Thoracic aorta (tissue), 2 donors: Measurements from ENCODE around the gene ZDHHC13. TPM values are rescaled to one million over a fixed set of nuclear protein-coding genes. Genes with fewer than 3 reads are reported as not detected.

Experiments
- ATAC-seq: fragments of 150-250 bp; one replicate; pipeline ENCODE4 v1.8.0; 2017; ENCODE audit warnings: low read depth; ENCODE audit not compliant: insufficient number of reproducible peaks, low FRiP score
- DNase-seq: peaks from one replicate; pipeline ENCODE4 v3.0.0-alpha.2; 2020; ENCODE audit warnings: low spot score
- H3K27ac ChIP-seq, 2 donors: fragments of 200-600 bp; sonication (generic); 1 replicate in 1 of 2; 2 replicates in 1 of 2; pipeline ENCODE4 v1.5.1; 2016; ENCODE audit warnings: mild to moderate bottlenecking in 2 of 2, moderate library complexity in 2 of 2
- H3K27me3 ChIP-seq: fragments of 200-600 bp; sonication (generic); replicated peaks from 2 replicates; pipeline ENCODE4 v1.6.0; 2016; ENCODE audit warnings: mild to moderate bottlenecking; ENCODE audit not compliant: insufficient read depth
- H3K36me3 ChIP-seq: fragments of 200-600 bp; sonication (generic); one replicate; pipeline ENCODE4 v1.5.1; 2016
- H3K4me1 ChIP-seq, 2 donors: fragments of 200-600 bp; sonication (generic); 1 replicate in 1 of 2; 2 replicates in 1 of 2; pipeline versions ENCODE4 v1.5.1 to v1.6.0; 2016; ENCODE audit warnings: low read depth in 2 of 2, mild to moderate bottlenecking in 1 of 2; ENCODE audit not compliant: control insufficient read depth in 1 of 2
- H3K4me3 ChIP-seq: fragments of 200-600 bp; sonication (generic); 2 replicates; pipeline ENCODE4 v1.5.1; 2016; ENCODE audit warnings: mild to moderate bottlenecking
- H3K9me3 ChIP-seq: fragments of 200-600 bp; sonication (generic); 2 replicates; pipeline ENCODE4 v1.5.1; 2016
- total RNA-seq, 2 donors: library from RNA; depleted of rRNA; stranded (reverse); fragments of >200 nt; gene quantifications; one replicate each; pipeline versions ENCODE4 v1.1.0 to v1.2.3, GENCODE V29; 2016
- TF ChIP-seq, protein P1 (sequence below): fragments of 200-600 bp; sonication (generic); IDR thresholded peaks from one replicate; pipeline ENCODE4 v1.5.1; 2019; ENCODE audit warnings: antibody characterized with exemption

Gene ZDHHC13, protein sequence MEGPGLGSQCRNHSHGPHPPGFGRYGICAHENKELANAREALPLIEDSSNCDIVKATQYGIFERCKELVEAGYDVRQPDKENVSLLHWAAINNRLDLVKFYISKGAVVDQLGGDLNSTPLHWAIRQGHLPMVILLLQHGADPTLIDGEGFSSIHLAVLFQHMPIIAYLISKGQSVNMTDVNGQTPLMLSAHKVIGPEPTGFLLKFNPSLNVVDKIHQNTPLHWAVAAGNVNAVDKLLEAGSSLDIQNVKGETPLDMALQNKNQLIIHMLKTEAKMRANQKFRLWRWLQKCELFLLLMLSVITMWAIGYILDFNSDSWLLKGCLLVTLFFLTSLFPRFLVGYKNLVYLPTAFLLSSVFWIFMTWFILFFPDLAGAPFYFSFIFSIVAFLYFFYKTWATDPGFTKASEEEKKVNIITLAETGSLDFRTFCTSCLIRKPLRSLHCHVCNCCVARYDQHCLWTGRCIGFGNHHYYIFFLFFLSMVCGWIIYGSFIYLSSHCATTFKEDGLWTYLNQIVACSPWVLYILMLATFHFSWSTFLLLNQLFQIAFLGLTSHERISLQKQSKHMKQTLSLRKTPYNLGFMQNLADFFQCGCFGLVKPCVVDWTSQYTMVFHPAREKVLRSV
- 10 to 100 TPM; 11.9 to 12.6 TPM for total RNA-seq

DNA sequence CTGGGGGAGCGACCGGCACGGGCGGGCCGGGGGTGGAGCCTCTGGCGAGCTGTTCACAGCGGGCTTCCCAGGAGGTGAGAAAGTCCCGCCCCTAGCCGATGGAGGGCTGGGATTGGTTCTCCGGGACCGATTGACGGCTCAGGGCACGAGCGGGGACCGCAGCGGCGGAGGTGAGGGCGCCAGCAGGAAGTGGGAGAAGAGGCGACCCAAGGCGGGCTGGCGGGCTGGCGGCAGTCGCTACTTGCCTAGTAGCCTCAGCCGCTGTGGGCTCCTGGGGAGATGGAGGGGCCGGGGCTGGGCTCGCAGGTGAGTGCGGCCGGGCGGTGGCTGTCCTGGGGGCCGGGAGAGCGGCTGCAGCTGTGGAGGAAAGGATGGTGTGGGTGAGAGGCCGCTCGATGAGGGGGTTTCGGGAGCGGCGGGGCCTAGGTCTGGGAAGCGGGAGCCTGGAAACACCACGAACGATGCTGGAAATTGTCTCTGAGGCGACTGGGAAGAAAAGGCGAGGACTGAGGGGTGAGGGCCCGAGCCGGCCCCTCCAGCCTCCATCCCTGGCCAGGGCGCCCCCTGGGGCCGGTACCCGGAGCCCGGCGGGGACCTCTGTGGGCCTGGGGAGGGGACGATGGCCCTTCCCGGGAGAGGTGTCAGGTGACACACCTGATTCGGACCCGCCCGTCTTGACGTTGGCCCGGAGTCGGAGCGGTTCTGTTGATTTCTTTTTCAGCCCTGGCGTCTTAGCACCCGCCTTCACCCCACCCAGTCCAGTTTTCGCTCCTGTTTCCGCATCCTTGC is at the start of gene ZDHHC13:
TSS of gene ZDHHC13 (plus strand) at position 198 of the 789 bp plus-strand sequence. CDS start at position 280, 82 bp downstream.
- Histone ChIP-seq H3K27ac (no peak within 1 kb of the TSS), H3K4me1 (peaks cover 7 to 15% of the 10 kb centered on the region in 2 donors), H3K4me3 (peak within 1 kb of the TSS; percentile 90), H3K36me3 (no peaks in the 10 kb centered on the region), H3K9me3 (no peaks in the 10 kb centered on the region), H3K27me3 (no peaks in the 10 kb centered on the region)
- TF ChIP-seq, protein P1, sequence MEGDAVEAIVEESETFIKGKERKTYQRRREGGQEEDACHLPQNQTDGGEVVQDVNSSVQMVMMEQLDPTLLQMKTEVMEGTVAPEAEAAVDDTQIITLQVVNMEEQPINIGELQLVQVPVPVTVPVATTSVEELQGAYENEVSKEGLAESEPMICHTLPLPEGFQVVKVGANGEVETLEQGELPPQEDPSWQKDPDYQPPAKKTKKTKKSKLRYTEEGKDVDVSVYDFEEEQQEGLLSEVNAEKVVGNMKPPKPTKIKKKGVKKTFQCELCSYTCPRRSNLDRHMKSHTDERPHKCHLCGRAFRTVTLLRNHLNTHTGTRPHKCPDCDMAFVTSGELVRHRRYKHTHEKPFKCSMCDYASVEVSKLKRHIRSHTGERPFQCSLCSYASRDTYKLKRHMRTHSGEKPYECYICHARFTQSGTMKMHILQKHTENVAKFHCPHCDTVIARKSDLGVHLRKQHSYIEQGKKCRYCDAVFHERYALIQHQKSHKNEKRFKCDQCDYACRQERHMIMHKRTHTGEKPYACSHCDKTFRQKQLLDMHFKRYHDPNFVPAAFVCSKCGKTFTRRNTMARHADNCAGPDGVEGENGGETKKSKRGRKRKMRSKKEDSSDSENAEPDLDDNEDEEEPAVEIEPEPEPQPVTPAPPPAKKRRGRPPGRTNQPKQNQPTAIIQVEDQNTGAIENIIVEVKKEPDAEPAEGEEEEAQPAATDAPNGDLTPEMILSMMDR = no peak
- peak; percentile 74 for ATAC-seq
- peak; percentile 54 for DNase-seq

DNA sequence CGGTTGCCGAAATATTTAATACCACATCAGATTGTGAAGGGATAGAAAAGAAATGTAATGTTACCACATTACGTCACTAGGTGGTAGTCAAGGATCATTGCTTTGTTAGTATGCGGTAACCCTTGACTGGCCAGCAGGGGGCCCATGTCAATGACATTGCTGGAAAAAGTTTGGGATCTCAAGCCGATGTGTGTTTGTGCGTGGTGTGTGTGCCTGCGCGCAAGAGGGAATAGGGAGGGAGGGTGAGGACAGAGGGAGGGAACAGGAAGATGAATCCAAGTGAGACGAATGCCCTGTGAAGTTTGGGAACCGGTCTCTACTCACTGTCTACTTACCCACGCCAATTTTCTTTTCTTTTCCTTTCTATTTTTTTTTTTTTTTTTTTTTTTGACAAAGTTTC is 45.7 kb upstream of the ZDHHC13 start:
- no peaks in the 10 kb centered on the region for H3K9me3 ChIP-seq
- TF ChIP-seq, protein P1 = peak; percentile 63
- H3K4me1 ChIP-seq = no peaks in the 10 kb centered on the region
- H3K4me3 ChIP-seq = peak overlapping the region; percentile 47
- H3K36me3 ChIP-seq = no peaks in the 10 kb centered on the region
- DNase-seq (no peak), ATAC-seq (no peak)
- H3K27ac ChIP-seq = no peak overlapping the region
- H3K27me3 ChIP-seq = no peaks in the 10 kb centered on the region

DNA sequence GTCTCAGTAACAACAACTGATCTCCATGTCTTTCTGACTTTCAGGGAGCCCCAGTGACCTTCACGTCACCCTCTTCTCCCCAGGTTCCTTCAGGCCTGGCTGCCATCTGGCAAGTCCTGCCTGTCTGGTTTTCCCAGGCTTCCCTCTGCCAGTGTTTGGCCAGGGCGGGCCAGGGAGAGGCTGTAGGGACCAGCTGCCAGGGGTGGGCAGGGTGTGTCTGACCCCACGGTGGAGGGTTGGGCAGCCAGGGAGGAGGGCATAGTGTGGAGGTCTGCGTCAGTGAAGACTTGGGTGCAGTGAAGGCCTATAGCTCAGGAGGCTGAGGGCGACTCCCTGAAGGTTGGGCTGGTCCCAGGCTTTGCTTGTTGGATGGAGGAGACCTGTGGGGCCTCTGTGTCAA is 44.5 kb upstream of the ZDHHC13 start:
- Histone ChIP-seq H3K4me3 (no peak overlapping the region), H3K4me1 (no peaks in the 10 kb centered on the region), H3K27ac (no peak overlapping the region), H3K36me3 (no peaks in the 10 kb centered on the region), H3K27me3 (no peaks in the 10 kb centered on the region), H3K9me3 (no peaks in the 10 kb centered on the region)
- TF ChIP-seq, protein P1 = no peak
- DNase-seq (no peak), ATAC-seq (no peak)

DNA sequence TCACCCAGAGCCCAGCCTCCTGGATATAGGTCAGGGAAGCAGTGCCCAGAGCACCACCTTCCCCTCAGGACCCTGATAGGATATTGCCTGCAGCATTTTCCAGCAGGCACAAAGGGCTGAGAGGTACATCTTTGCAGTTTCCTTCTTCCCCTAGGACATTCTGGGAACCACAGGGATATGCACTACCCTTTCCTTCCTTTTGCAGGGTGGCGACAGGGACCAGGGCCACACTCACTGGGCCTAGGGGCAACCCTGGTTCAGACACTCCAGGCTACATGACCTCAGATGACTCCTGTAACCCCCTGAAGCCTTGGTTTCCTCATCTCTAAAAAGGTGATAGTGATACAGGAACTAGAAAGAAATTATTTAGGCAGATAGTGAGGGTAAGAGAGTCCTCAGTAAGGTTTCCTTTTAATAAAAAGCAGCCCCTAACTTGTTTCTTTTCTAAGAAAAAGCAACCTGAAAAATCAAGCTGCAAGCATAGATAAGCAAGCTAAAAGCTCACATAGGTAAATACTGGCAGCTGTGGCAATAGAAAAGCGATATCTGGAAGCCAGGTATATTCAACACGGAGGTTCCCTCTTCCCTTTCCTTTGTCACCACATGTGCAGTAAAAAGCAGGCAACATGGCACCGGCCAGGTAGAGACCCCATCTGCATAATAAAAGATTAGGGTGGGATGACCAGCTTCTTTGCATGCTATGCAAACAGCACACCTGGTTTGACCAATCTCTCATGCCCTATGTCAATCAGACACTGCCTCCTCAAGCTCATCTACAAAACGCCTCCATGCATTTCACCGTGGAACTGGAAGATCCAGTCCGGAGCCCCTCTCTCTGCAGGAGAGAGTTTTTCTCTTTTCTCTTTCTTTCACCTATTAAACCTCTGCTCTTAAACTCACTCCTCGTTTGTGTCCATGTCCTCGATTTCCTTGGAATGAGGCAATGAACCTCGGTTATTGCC is 43.2 kb upstream of the ZDHHC13 start:
- no peak for DNase-seq
- Histone ChIP-seq H3K27me3 (no peaks in the 10 kb centered on the region), H3K4me1 (no peaks in the 10 kb centered on the region), H3K4me3 (no peak overlapping the region), H3K36me3 (no peaks in the 10 kb centered on the region), H3K9me3 (no peaks in the 10 kb centered on the region), H3K27ac (no peak overlapping the region)
- TF ChIP-seq, protein P1 = no peak
- no peak for ATAC-seq
